ENCODE data around the gene SHC2. TPM values are rescaled to one million over a fixed set of nuclear protein-coding genes. Genes with fewer than 3 reads are reported as not detected.
"Not testable (repeated sequence)": the region's sequence is repeated elsewhere in the genome, so short reads cannot be mapped to it uniquely, and the experiment has no call there.

Gene SHC2
- polyA plus RNA-seq, 1 of the 3 experiments (the other 2 are of a cell fraction): 0.64 TPM

- no peak overlapping the region for H3K27ac ChIP-seq (ENCODE audit: low read depth in 2 of 2, low read length in 1 of 2)
- H3K27me3 ChIP-seq (ENCODE audit: insufficient read depth): no peaks in the 10 kb centered on the region
- 75% methylated on average over 19 of the region's 25 CpGs for WGBS (ENCODE audit: low lambda C conversion rate)
- no peak overlapping the region for H2AFZ ChIP-seq (ENCODE audit: low read depth)
- no peaks in the 10 kb centered on the region for H3K36me3 ChIP-seq (replicated peaks in 1 of 2; ENCODE audit: control insufficient read depth in 1 of 2, insufficient read depth in 2 of 2, low read length in 1 of 2)
- H3K4me1 ChIP-seq (ENCODE audit: control insufficient read depth in 1 of 2, insufficient read depth in 2 of 2, low read depth in 1 of 2, low read length in 1 of 2): peaks cover 0 to 12% of the 10 kb centered on the region in 2 experiments; a peak in 1 of 4 replicates
- ChIA-PET CTCF (interaction anchor here (0.9 to 1.0 kb wide), 2 partner anchors 9 to 87 kb away, joined by 3 read pairs; no protein-coding TSS in a partner anchor), POLR2A (no interaction called here)
- H4K20me1 ChIP-seq (ENCODE audit: insufficient read depth): no peaks in the 10 kb centered on the region
- no peak overlapping the region for H3K4me3 ChIP-seq (ENCODE audit: low read depth in 2 of 2, low read length in 1 of 2)
- no peaks in the 10 kb centered on the region for H3K79me2 ChIP-seq (ENCODE audit: insufficient read depth)
- TF ChIP-seq ZBTB33 (IDR thresholded peaks at IDR 0.05; ENCODE audit: borderline replicate concordance, low read depth) (no peak), REST (IDR thresholded peaks at IDR 0.05; ENCODE audit: low read depth, low read length) (no peak), PBX3 (IDR thresholded peaks at IDR 0.05) (no peak), MEF2A (IDR thresholded peaks at IDR 0.05; ENCODE audit: borderline replicate concordance, low read depth) (no peak), MXI1 (IDR thresholded peaks at IDR 0.05; ENCODE audit: low read depth, low read length) (no peak), GATA2 (CRISPR knock-in tag; IDR thresholded peaks at IDR 0.05) (no peak), ELF1 (IDR thresholded peaks at IDR 0.05) (no peak), JUND (IDR thresholded peaks at IDR 0.05) (no peak), FOXM1 (IDR thresholded peaks at IDR 0.05; ENCODE audit: low read depth) (no peak), IRF3 (IDR thresholded peaks at IDR 0.05; ENCODE audit: low read depth, low read length) (no peak), YY1 (IDR thresholded peaks at IDR 0.05; ENCODE audit: low read depth) (no peak), NFIC (IDR thresholded peaks at IDR 0.05; ENCODE audit: borderline replicate concordance) (no peak), RCOR1 (IDR thresholded peaks at IDR 0.05; ENCODE audit: low read length) (no peak)
- DNase-seq: no peak
- no peaks in the 10 kb centered on the region for H3K9me3 ChIP-seq
- H3F3A ChIP-seq (replicated peaks; ENCODE audit: insufficient read depth): no peaks in the 10 kb centered on the region
- no peak overlapping the region for H3K9ac ChIP-seq
- H3K9me2 ChIP-seq: no peaks in the 10 kb centered on the region
- H3K4me2 ChIP-seq: no peak overlapping the region
These were observed 37.0 kb downstream of the SHC2 start for GRCh38 chr19:423691-424466.

- H3K4me2 ChIP-seq; DNase-seq; H3K36me3 ChIP-seq (replicated peaks in 1 of 2; ENCODE audit: control insufficient read depth in 1 of 2, insufficient read depth in 2 of 2, low read length in 1 of 2); H3F3A ChIP-seq (replicated peaks; ENCODE audit: insufficient read depth); H3K9me3 ChIP-seq; H3K27ac ChIP-seq (ENCODE audit: low read depth in 2 of 2, low read length in 1 of 2); H3K27me3 ChIP-seq (ENCODE audit: insufficient read depth); H3K4me3 ChIP-seq (ENCODE audit: low read depth in 2 of 2, low read length in 1 of 2); H3K79me2 ChIP-seq (ENCODE audit: insufficient read depth); POLR2A ChIA-PET; H2AFZ ChIP-seq (ENCODE audit: low read depth); CTCF ChIA-PET; H3K9me2 ChIP-seq; H4K20me1 ChIP-seq (ENCODE audit: insufficient read depth); H3K9ac ChIP-seq: not testable (repeated sequence)
- H3K4me1 ChIP-seq (ENCODE audit: control insufficient read depth in 1 of 2, insufficient read depth in 2 of 2, low read depth in 1 of 2, low read length in 1 of 2): peaks cover 0 to 10% of the 10 kb centered on the region in 2 experiments; a peak in 1 of 4 replicates
- 27% methylated on average over 3 of the region's 9 CpGs for WGBS (ENCODE audit: low lambda C conversion rate)
These were observed 38.0 kb downstream of the SHC2 start for GRCh38 chr19:422917-423226.
